AG08395 (cell line): ENCODE measurements around the gene MAEA.

ENCODE experiments used
- DNase-seq: peaks from one replicate; pipeline ENCODE4 v3.0.0; 2012; ENCODE audit warnings: mixed read lengths, low spot score

Gene MAEA

GRCh38 chr4:1380368-1381151, 90.9 kb downstream of the MAEA start:
- DNase-seq, result no peak

- DNase-seq, result no peak
Measured at GRCh38 chr4:1381181-1381621, 91.5 kb downstream of the MAEA start.

- DNase-seq, result no peak
Measured at GRCh38 chr4:1381944-1382541, 92.4 kb downstream of the MAEA start.

GRCh38 chr4:1382776-1383727, 93.4 kb downstream of the MAEA start:
- DNase-seq, result no peak

GRCh38 chr4:1383728-1384591, 94.3 kb downstream of the MAEA start:
- DNase-seq, result no peak

GRCh38 chr4:1384675-1385372, 95.1 kb downstream of the MAEA start:
- DNase-seq, result no peak

GRCh38 chr4:1385373-1386340, 96.0 kb downstream of the MAEA start:
- no peak for DNase-seq
